Liver (tissue), 9 donors: Measurements from ENCODE around the gene CRY1. TPM values are rescaled to one million over a fixed set of nuclear protein-coding genes. Genes with fewer than 3 reads are reported as not detected.
"Not testable (repeated sequence)": the region's sequence is repeated elsewhere in the genome, so short reads cannot be mapped to it uniquely, and the experiment has no call there.

Experiments
- DNase-seq: peaks from one replicate; pipeline ENCODE4 v3.0.0-alpha.2; 2017; ENCODE audit warnings: low spot score
- H3K27ac ChIP-seq, 2 donors: one replicate each; pipeline ENCODE4 v1.7.0; 2013; ENCODE audit warnings: inconsistent platforms in 2 of 2, low read length in 2 of 2, control low read depth in 1 of 2, low read depth in 1 of 2, mild to moderate bottlenecking in 1 of 2
- H3K27me3 ChIP-seq, 4 donors: one replicate each; pipeline versions ENCODE4 v1.6.1 to v1.7.0; 2013; ENCODE audit warnings: low read length in 3 of 4, inconsistent platforms in 1 of 4, mild to moderate bottlenecking in 1 of 4, moderate library complexity in 1 of 4; ENCODE audit not compliant: control insufficient read depth in 4 of 4, insufficient read depth in 4 of 4
- H3K36me3 ChIP-seq, 4 donors: one replicate each; pipeline versions ENCODE4 v1.6.1 to v1.7.0; 2013; ENCODE audit warnings: low read length in 3 of 4, mild to moderate bottlenecking in 3 of 4, low read depth in 1 of 4, moderate library complexity in 1 of 4; ENCODE audit not compliant: control insufficient read depth in 4 of 4, insufficient read depth in 3 of 4
- H3K4me1 ChIP-seq, 4 donors: one replicate each; pipeline versions ENCODE4 v1.6.1 to v1.7.0; 2013; ENCODE audit warnings: low read length in 3 of 4, mild to moderate bottlenecking in 3 of 4, moderate library complexity in 1 of 4; ENCODE audit not compliant: control insufficient read depth in 4 of 4, insufficient read depth in 4 of 4
- H3K4me3 ChIP-seq, 3 donors: one replicate each; pipeline versions ENCODE4 v1.6.1 to v1.7.0; 2013; ENCODE audit warnings: low read length in 3 of 3, control low read depth in 1 of 3, low read depth in 1 of 3, mild to moderate bottlenecking in 1 of 3
- H3K9ac ChIP-seq, 2 donors: one replicate each; pipeline ENCODE4 v1.7.0; 2013; ENCODE audit warnings: low read length in 2 of 2, mild to moderate bottlenecking in 2 of 2, moderate library complexity in 2 of 2, control low read depth in 1 of 2, low read depth in 1 of 2
- H3K9me3 ChIP-seq, 4 donors: one replicate each; pipeline versions ENCODE4 v1.6.1 to v1.7.0; 2013; ENCODE audit warnings: low read length in 3 of 4; ENCODE audit not compliant: control insufficient read depth in 4 of 4
- ATF3 ChIP-seq: IDR thresholded peaks from 2 replicates; pipeline ENCODE4 v1.6.1; 2016; ENCODE audit warnings: antibody characterized with exemption
- CTCF ChIP-seq: fragments of 150-350 bp; IDR thresholded peaks from 2 replicates; pipeline ENCODE4 v1.5.1; 2017; ENCODE audit warnings: improper control_type of control experiment, low read depth, low read length; ENCODE audit not compliant: missing input control
- EGR1 ChIP-seq, 2 donors: IDR thresholded peaks; 2 replicates each; pipeline ENCODE4 v1.6.1; 2016 to 2018; ENCODE audit warnings: antibody characterized with exemption in 2 of 2, low read depth in 2 of 2
- FOXA1 ChIP-seq: IDR thresholded peaks from 2 replicates; pipeline ENCODE4 v1.6.1; 2016; ENCODE audit warnings: antibody characterized with exemption
- FOXA2 ChIP-seq: IDR thresholded peaks from 2 replicates; pipeline ENCODE4 v1.6.1; 2016; ENCODE audit warnings: antibody characterized with exemption
- GABPA ChIP-seq, 2 donors: IDR thresholded peaks in 1 of 2; conservative IDR thresholded peaks in 1 of 2; 2 replicates each; pipeline ENCODE4 v1.6.1; 2016; ENCODE audit warnings: antibody characterized with exemption in 2 of 2, mild to moderate bottlenecking in 1 of 2, moderate library complexity in 1 of 2
- HNF4A ChIP-seq, 2 donors: conservative IDR thresholded peaks; 2 replicates each; pipeline ENCODE4 v1.6.1; 2016; ENCODE audit warnings: antibody characterized with exemption in 2 of 2, mild to moderate bottlenecking in 2 of 2
- JUND ChIP-seq, 2 donors: IDR thresholded peaks; 2 replicates each; pipeline ENCODE4 v1.6.1; 2016; ENCODE audit warnings: antibody characterized with exemption in 2 of 2
- MAX ChIP-seq: IDR thresholded peaks from 2 replicates; pipeline ENCODE4 v1.6.1; 2016; ENCODE audit warnings: antibody characterized with exemption
- NR2F2 ChIP-seq: IDR thresholded peaks from 2 replicates; pipeline ENCODE4 v1.6.1; 2016; ENCODE audit warnings: antibody characterized with exemption
- RAD21 ChIP-seq, 2 donors: IDR thresholded peaks; 2 replicates each; pipeline ENCODE4 v1.6.1; 2016; ENCODE audit warnings: antibody characterized with exemption in 2 of 2, mild to moderate bottlenecking in 2 of 2
- REST ChIP-seq: IDR thresholded peaks from 2 replicates; pipeline ENCODE4 v1.6.1; 2016; ENCODE audit warnings: antibody characterized with exemption, mild to moderate bottlenecking
- RXRA ChIP-seq, 2 donors: IDR thresholded peaks; 2 replicates each; pipeline ENCODE4 v1.6.1; 2017 to 2018; ENCODE audit warnings: antibody characterized with exemption in 2 of 2, mild to moderate bottlenecking in 1 of 2
- SP1 ChIP-seq: IDR thresholded peaks from 2 replicates; pipeline ENCODE4 v1.6.1; 2018; ENCODE audit warnings: antibody characterized with exemption, mild to moderate bottlenecking
- YY1 ChIP-seq: IDR thresholded peaks from 2 replicates; pipeline ENCODE4 v1.6.1; 2016; ENCODE audit warnings: antibody characterized with exemption, mild to moderate bottlenecking
- ZBTB33 ChIP-seq: IDR thresholded peaks from 2 replicates; pipeline ENCODE4 v1.6.1; 2016; ENCODE audit warnings: antibody characterized with exemption
- WGBS: extraction: QIAGEN DNeasy Blood & Tissue Kit; methylation state at CpG from one replicate; pipeline ENCODE4 v1.1.7; 2013; 5-methylcytosine and 5-hydroxymethylcytosine counted together
- polyA plus RNA-seq, 2 donors: library from polyadenylated mRNA; stranded (reverse) in 1 of 2; unstranded in 1 of 2; fragments of 200-250 nt in 1 of 2; fragments of >200 nt in 1 of 2; fragmentation: Nextera tagmentation in 1 of 2; extraction: Ambion mirVana in 1 of 2; gene quantifications; one replicate each; pipeline versions ENCODE4 v1.2.1 to v1.2.3, GENCODE V29; 2013 to 2015
- total RNA-seq, 2 donors: library from RNA; depleted of rRNA; stranded (reverse); fragments of >200 nt; gene quantifications; one replicate each; pipeline ENCODE4 v1.2.3, GENCODE V29; 2014
- donor health status: healthy.
- donor health status: healthy.
- donor health status: healthy.
- donor health status: healthy.
- donor health status: healthy.

The CRY1 gene
- total and polyA plus RNA-seq, 4 donors, result 5.7 to 16.6 (median 10.1) TPM

GRCh38 chr12:107011519-107011918, 81.8 kb downstream of the CRY1 start:
- H3K27ac ChIP-seq, result no peak overlapping the region
- H3K4me3 ChIP-seq, result no peak overlapping the region
- H3K27me3 ChIP-seq, result no peaks in the 10 kb centered on the region
- no peak for DNase-seq
- H3K36me3 ChIP-seq, result no peaks in the 10 kb centered on the region
- no peaks in the 10 kb centered on the region for H3K9me3 ChIP-seq
- TF ChIP-seq REST (no peak), HNF4A (conservative IDR thresholded peaks at IDR 0.05) (no peak), EGR1 (IDR thresholded peaks at IDR 0.05; ENCODE audit: low read depth in 2 of 2) (no peak), FOXA1 (no peak), NR2F2 (no peak), JUND (IDR thresholded peaks at IDR 0.05) (no peak), FOXA2 (no peak), SP1 (no peak), MAX (no peak), GABPA (IDR thresholded peaks at IDR 0.05 in 1 of 2, conservative IDR thresholded peaks at IDR 0.05 in 1 of 2) (no peak), RAD21 (IDR thresholded peaks at IDR 0.05) (no peak), RXRA (IDR thresholded peaks at IDR 0.05) (no peak), ZBTB33 (no peak), CTCF (no peak)
- WGBS, result 96% methylated on average over 2 of the region's 2 CpGs
- peaks cover 0 to 1% (median 0%) of the 10 kb centered on the region in 4 donors for H3K4me1 ChIP-seq
- H3K9ac ChIP-seq, result no peak overlapping the region

- no peak overlapping the region for H3K27ac ChIP-seq
- H3K9me3 ChIP-seq, result no peaks in the 10 kb centered on the region
- no peaks in the 10 kb centered on the region for H3K27me3 ChIP-seq
Measured at GRCh38 chr12:107007411-107007810, 85.9 kb downstream of the CRY1 start.

GRCh38 chr12:107002665-107003064, 90.7 kb downstream of the CRY1 start:
- not testable (repeated sequence) for H3K36me3 ChIP-seq, H3K27me3 ChIP-seq, DNase-seq, H3K4me3 ChIP-seq, H3K9ac ChIP-seq, H3K27ac ChIP-seq, H3K9me3 ChIP-seq, H3K4me1 ChIP-seq
- 84% methylated on average over 4 of the region's 4 CpGs for WGBS

More at GRCh38 chr12:107007411-107007810, 85.9 kb downstream of the CRY1 start:
- DNase-seq, result no peak
- H3K4me1 ChIP-seq, result no peaks in the 10 kb centered on the region
- no peak overlapping the region for H3K4me3 ChIP-seq
- H3K9ac ChIP-seq, result no peak overlapping the region
- 96% methylated on average over 4 of the region's 4 CpGs for WGBS
- TF ChIP-seq MAX (no peak), RAD21 (IDR thresholded peaks at IDR 0.05) (no peak), GABPA (IDR thresholded peaks at IDR 0.05 in 1 of 2, conservative IDR thresholded peaks at IDR 0.05 in 1 of 2) (no peak), ATF3 (no peak), YY1 (no peak)
- no peaks in the 10 kb centered on the region for H3K36me3 ChIP-seq
